Activated CD8-positive, alpha-beta memory T cell treated with anti-CD3 and anti-CD28 coated beads for 1 hour (primary cell): ENCODE results near the gene NDST1.

ENCODE experiments used
- DNase-seq, 2 donors: peaks; one replicate each; pipeline ENCODE4 v3.0.0-alpha.2; 2020; ENCODE audit warnings: low read depth in 1 of 2; ENCODE audit errors: extremely low read depth in 1 of 2

NDST1 gene

GRCh38 chr5:150521939-150522503 is 14.1 kb downstream of the NDST1 start:
- DNase-seq = no peak

- no peak for DNase-seq
Observed at GRCh38 chr5:150522504-150523414, 14.8 kb downstream of the NDST1 start.

- no peak for DNase-seq
Observed at GRCh38 chr5:150523472-150524350, 15.8 kb downstream of the NDST1 start.

- DNase-seq = no peak
Observed at GRCh38 chr5:150525163-150525562, 17.2 kb downstream of the NDST1 start.

- no peak for DNase-seq
Observed at GRCh38 chr5:150525781-150526180, 17.9 kb downstream of the NDST1 start.

DNA sequence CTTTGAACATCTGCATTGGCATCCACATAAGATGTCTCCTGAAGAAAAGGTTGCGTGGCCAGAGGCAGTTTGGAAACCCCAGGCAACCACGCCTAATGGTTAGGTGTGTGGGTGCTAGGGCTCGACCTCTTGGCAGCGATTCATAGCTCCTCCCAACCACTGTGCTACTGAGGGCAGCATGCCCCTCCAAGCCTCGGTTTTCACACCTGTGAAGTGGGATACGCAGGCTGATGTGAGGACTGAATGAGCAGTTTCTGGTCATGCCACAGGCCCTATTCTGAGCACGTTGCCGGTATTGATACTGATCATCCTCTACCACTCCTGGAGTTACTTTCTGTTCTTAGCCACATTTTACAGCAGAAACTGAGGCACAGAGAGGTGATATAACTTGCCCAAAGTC is 19.1 kb downstream of the NDST1 start:
- DNase-seq = no peak

DNA sequence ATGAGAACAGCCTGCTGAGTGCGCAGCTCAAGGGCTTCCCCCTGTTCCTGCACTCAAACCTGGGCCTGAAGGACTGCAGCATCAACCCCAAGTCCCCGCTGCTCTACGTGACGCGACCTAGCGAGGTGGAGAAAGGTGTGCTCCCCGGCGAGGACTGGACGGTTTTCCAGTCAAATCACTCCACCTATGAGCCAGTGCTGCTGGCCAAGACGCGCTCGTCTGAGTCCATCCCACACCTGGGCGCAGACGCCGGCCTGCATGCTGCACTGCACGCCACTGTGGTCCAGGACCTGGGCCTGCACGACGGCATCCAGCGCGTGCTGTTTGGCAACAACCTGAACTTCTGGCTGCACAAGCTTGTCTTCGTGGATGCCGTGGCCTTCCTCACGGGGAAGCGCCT is 19.9 kb downstream of the NDST1 start:
- DNase-seq = no peak

- DNase-seq = no peak
Observed at GRCh38 chr5:150528924-150529546, 21.1 kb downstream of the NDST1 start.

DNA sequence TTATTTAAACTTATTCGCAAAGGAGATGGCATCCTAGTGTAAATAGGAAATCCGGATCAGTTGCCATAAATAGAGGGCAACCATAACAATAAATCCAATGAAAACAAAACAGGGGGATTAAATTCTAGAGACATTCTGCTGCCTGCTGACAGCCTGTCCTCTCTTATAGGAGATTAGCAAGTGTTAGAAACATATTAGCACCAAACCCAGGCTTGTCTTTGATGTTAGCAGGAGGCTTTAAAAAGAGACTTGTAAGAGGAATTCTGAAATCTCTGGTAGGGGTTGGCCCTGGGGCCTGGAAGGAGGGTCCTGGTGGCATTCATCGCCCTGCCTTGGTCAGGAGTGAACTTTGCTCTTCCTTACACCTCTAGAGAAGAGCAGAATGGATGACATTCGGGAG is 21.6 kb downstream of the NDST1 start:
- no peak for DNase-seq

GRCh38 chr5:150530423-150530822 is 22.5 kb downstream of the NDST1 start:
- DNase-seq = no peak

DNA sequence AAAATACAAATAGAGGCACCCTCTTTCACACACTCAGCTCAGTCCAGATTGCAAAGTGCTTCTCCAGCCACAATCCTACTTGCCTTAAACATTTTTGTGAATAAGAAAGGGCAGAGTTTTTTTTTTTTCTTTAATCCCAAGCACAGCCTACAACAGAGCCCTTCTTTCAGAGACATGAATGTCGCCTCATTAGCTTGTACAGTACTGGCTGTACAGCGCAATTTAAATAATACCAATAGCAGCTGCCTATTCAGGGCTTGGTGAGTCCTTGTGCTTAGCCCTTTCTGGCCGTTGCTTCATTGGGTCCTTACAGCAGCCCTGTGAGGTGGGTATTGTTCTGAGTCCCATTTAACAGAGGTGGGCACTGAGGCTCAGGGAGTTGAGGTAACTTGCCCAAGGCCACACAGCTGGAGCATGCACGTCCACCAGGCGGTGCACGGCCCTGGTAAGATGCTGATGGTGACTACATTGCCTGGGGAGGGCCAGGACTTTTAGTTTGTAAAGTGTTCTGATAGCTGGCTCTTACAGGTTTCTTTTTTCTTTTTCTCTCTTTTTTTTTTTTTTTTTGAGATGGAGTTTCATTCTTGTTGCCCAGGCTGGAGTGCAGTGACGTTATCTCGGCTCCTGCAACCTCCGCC is 23.1 kb downstream of the NDST1 start:
- no peak for DNase-seq

DNA sequence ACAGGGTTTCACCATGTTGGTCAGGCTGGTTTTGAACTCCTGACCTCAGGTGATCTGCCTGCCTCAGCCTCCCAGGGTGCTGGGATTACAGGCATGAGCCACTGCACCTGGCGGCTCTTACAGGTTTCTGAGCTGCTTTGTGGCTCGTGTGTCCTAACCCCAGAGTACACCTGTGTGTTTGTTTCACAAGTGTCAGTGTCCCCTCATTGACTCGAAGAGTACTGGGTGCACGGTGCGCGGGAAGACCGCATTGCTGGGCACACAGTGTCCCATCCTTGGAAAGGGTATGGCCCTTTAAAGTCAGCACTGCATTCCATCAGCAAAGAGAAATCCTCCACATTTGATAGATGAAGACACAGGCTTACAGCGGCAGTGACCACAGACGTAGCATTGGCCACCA is 23.8 kb downstream of the NDST1 start:
- no peak for DNase-seq

- no peak for DNase-seq
Observed at GRCh38 chr5:150532151-150532550, 24.2 kb downstream of the NDST1 start.

DNA sequence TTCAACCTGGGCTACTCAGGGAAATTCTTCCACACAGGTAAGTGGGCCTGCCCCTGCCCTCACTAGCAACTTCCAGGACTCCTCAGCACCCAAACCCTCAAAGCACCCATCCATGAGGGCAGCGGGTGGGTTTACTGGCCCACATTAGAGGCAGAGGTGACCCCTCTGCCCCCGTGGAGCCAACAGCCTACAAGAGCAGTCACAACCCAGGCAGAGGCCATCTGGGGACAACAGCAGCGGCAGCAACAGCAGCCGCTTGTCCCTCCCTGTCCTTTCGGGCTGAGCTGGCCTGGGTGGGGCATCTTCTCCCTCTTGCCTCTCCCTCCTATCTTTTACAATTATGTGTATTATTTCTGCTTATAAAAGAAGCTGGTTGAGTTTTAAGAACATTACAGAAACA is 25.1 kb downstream of the NDST1 start:
- DNase-seq = no peak

GRCh38 chr5:150534811-150535210 is 26.9 kb downstream of the NDST1 start:
- no peak for DNase-seq

DNA sequence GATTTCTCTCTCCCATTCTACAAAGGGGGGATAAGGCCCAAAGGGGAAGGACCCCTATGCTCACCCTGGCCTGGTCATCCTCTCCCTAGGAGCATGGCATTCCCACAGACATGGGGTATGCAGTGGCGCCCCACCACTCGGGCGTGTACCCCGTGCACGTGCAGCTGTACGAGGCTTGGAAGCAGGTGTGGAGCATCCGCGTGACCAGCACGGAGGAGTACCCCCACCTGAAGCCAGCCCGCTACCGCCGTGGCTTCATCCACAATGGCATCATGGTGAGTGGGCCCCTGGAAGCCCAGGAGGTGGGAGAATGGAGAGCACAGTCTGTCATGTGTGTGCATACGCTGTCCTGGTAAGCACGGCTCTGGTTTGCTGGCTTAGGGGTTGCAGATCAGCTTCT is 27.7 kb downstream of the NDST1 start:
- no peak for DNase-seq

DNA sequence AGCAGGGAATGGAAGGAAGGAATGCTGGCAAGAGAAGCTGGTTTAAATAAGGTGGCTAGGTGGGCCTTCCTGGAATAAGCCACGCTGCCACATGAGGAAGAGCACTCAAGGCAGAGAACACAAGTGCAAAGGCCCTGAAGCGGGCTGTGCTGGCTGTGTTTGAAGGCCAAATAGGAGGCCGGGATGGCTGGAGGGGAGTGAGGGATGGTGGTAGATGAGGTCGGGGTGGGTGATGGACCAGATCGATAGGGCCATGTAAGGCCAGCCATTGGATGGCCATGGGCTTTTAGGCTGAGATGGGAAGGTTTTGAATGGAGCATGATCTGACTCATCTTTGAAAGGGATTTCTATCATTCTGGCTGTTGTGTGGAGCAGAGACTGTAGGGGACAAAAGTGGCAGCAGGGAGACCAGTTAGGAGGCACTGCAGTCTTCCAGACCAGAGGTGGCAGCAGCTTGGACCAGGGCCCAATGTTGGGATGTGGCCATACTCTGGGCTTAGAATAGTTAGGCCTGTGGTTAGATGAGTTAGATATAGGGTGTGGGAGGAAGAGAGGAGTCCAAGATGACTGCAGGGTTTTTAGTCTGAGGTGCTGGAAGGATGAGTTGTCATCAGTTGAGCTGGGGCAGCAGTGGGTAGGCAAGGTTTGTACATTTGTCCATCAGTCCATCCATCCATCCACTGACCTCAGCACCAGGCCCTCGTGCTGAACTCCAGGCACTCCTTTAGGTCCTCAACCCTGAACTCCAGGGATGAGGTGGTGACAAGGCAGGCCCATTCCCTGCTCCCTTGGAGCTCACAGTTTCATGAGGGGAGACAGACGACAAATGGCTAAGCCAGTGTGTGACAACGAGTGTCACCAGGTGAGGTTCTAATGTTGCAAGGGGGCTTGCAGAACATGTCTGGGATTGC is 30.3 kb downstream of the NDST1 start:
- DNase-seq = no peak

- no peak for DNase-seq
Observed at GRCh38 chr5:150539206-150539605, 31.3 kb downstream of the NDST1 start.

DNA sequence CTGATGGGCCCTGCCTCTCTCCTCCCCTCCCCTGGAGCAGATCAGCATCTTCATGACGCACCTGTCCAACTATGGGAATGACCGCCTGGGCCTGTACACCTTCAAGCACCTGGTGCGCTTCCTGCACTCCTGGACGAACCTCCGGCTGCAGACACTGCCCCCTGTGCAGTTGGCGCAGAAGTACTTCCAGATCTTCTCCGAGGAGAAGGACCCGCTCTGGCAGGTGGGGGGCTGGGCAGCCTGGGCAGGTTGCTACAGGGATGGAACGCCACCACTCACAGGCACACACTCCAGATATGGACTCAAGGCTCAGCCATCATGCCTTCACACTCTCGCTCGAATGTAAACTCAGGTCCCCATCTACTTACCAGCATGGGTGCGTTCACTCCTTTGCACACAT is 32.1 kb downstream of the NDST1 start:
- DNase-seq = no peak
